ENCODE results near the gene PLXNA3. TPM values are rescaled to one million over a fixed set of nuclear protein-coding genes. Genes with fewer than 3 reads are reported as not detected.

Gene PLXNA3
- polyA plus RNA-seq, 1 of the 3 experiments (the other 2 are of a cell fraction): 33.2 TPM

GRCh38 chrX:154426916-154427770 is 30.9 kb upstream of the PLXNA3 start (continued):
- TF ChIP-seq, protein P1, sequence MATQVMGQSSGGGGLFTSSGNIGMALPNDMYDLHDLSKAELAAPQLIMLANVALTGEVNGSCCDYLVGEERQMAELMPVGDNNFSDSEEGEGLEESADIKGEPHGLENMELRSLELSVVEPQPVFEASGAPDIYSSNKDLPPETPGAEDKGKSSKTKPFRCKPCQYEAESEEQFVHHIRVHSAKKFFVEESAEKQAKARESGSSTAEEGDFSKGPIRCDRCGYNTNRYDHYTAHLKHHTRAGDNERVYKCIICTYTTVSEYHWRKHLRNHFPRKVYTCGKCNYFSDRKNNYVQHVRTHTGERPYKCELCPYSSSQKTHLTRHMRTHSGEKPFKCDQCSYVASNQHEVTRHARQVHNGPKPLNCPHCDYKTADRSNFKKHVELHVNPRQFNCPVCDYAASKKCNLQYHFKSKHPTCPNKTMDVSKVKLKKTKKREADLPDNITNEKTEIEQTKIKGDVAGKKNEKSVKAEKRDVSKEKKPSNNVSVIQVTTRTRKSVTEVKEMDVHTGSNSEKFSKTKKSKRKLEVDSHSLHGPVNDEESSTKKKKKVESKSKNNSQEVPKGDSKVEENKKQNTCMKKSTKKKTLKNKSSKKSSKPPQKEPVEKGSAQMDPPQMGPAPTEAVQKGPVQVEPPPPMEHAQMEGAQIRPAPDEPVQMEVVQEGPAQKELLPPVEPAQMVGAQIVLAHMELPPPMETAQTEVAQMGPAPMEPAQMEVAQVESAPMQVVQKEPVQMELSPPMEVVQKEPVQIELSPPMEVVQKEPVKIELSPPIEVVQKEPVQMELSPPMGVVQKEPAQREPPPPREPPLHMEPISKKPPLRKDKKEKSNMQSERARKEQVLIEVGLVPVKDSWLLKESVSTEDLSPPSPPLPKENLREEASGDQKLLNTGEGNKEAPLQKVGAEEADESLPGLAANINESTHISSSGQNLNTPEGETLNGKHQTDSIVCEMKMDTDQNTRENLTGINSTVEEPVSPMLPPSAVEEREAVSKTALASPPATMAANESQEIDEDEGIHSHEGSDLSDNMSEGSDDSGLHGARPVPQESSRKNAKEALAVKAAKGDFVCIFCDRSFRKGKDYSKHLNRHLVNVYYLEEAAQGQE (IDR thresholded peaks at IDR 0.05; ENCODE audit: low read depth, low read length): no peak
- no peak for TF ChIP-seq CTCF (IDR thresholded peaks at IDR 0.05)
- TF ChIP-seq FOXM1 (IDR thresholded peaks at IDR 0.05; ENCODE audit: low read depth): no peak
- TF ChIP-seq JUND (IDR thresholded peaks at IDR 0.05): no peak
- no peak for TF ChIP-seq MEF2A (IDR thresholded peaks at IDR 0.05; ENCODE audit: borderline replicate concordance, low read depth)
- TF ChIP-seq SIN3A (IDR thresholded peaks at IDR 0.05; ENCODE audit: borderline replicate concordance, low read depth, low read length): no peak

DNA sequence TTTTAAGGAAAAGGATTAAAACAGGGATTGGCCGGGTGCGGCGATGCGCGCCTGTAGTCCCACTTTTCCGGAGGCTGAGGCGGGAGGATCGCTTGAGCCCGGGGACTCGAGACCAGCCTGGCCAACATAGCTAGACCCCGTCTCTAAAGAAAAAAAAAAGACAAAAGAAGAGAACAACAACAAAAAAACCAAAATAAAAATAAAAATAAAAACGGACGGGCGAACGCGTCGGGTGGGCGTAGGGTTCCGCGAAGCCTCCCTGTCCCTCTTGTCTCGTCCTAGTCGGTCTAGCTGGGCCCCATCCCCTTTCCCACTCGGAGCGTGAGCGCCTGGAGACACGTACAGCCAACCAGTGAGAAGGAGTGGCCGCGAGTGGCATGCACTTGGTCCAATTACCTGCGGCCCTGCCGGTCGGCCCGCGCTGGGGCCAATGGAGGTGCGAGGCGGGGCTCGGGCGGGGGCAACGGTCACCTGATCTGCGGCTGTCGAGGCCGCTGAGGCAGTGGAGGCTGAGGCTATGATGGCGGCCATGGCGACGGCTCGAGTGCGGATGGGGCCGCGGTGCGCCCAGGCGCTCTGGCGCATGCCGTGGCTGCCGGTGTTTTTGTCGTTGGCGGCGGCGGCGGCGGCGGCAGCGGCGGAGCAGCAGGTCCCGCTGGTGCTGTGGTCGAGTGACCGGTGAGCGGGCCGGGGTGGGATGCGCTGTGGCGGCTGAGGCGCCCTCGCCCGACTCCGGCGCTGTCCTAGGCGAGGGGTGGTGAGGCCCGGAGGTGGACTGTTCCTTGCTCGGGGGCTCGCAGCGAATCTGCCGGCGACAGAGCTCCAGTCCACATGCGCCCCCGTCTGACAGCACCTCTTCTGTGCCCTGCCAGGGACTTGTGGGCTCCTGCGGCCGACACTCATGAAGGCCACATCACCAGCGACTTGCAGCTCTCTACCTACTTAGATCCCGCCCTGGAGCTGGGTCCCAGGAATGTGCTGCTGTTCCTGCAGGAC is 29.6 kb upstream of the PLXNA3 start, which contains the start of gene ATP6AP1:
Gene ATP6AP1 (plus strand): TSS at position 502 of the 996 bp plus-strand sequence. CDS start 16 bp downstream, at position 518.
- Histone ChIP-seq H3K4me3 (ENCODE audit: low read depth in 2 of 2, low read length in 1 of 2) (peak within 1 kb of the TSS; percentile 56 to 70), H3K9me2 (no peaks in the 10 kb centered on the region), H3K36me3 (replicated peaks in 1 of 2; ENCODE audit: control insufficient read depth in 1 of 2, insufficient read depth in 2 of 2, low read length in 1 of 2) (peaks cover 0 to 6% of the 10 kb centered on the region in 2 experiments), H3K4me1 (ENCODE audit: control insufficient read depth in 1 of 2, insufficient read depth in 2 of 2, low read depth in 1 of 2, low read length in 1 of 2) (peaks cover 0 to 6% of the 10 kb centered on the region in 2 experiments; a peak in 1 of 4 replicates), H3K79me2 (ENCODE audit: insufficient read depth) (peaks cover 22% of the 10 kb centered on the region; the same call in 1 of the 2 replicates), H2AFZ (ENCODE audit: low read depth) (peak within 1 kb of the TSS; percentile 51; the same call in 1 of the 2 replicates), H3K9ac (peak within 1 kb of the TSS; percentile 57; the same call in 1 of the 2 replicates), H4K20me1 (ENCODE audit: insufficient read depth) (no peaks in the 10 kb centered on the region), H3F3A (replicated peaks; ENCODE audit: insufficient read depth) (no peaks in the 10 kb centered on the region), H3K4me2 (peak within 1 kb of the TSS; percentile 79), H3K9me3 (no peaks in the 10 kb centered on the region), H3K27me3 (ENCODE audit: insufficient read depth) (peaks cover 9% of the 10 kb centered on the region), H3K27ac (ENCODE audit: low read depth in 2 of 2, low read length in 1 of 2) (peak within 1 kb of the TSS in 1 of 2 experiments; percentile 41; a peak in 1 of 4 replicates)
- POLR2A ChIA-PET: interaction anchor here (0.8 to 1.8 kb wide), 3 partner anchors 15 to 30 kb away, joined by 3 to 6 read pairs (median 4); partner anchors contain the start of genes FAM50A and RPL10
- CTCF ChIA-PET: interaction anchor here (0.7 to 1.3 kb wide), 4 partner anchors 8 to 673 kb away, joined by 3 to 4 read pairs (median 3); partner anchors contain the start of genes DNASE1L1 and RPL10
- WGBS (ENCODE audit: low lambda C conversion rate): 57% methylated on average over 30 of the region's 87 CpGs
- DNase-seq: peak; percentile 91
- TF ChIP-seq USF1 (IDR thresholded peaks at IDR 0.05; ENCODE audit: borderline replicate concordance, low read depth): peak; percentile 90
- TF ChIP-seq USF2 (IDR thresholded peaks at IDR 0.05; ENCODE audit: borderline replicate concordance, low read depth, low read length): peak; percentile 30; the same call in 1 of the 2 replicates
- TF ChIP-seq MAX (IDR thresholded peaks at IDR 0.05; ENCODE audit: low read depth): peak; percentile 31; the same call in 1 of the 2 replicates
- TF ChIP-seq EP300 (IDR thresholded peaks at IDR 0.05; ENCODE audit: borderline replicate concordance in 1 of 2, low read depth in 1 of 2, low read length in 1 of 2): no peak
- no peak for TF ChIP-seq NFIC (IDR thresholded peaks at IDR 0.05; ENCODE audit: borderline replicate concordance)
- TF ChIP-seq, protein P2, sequence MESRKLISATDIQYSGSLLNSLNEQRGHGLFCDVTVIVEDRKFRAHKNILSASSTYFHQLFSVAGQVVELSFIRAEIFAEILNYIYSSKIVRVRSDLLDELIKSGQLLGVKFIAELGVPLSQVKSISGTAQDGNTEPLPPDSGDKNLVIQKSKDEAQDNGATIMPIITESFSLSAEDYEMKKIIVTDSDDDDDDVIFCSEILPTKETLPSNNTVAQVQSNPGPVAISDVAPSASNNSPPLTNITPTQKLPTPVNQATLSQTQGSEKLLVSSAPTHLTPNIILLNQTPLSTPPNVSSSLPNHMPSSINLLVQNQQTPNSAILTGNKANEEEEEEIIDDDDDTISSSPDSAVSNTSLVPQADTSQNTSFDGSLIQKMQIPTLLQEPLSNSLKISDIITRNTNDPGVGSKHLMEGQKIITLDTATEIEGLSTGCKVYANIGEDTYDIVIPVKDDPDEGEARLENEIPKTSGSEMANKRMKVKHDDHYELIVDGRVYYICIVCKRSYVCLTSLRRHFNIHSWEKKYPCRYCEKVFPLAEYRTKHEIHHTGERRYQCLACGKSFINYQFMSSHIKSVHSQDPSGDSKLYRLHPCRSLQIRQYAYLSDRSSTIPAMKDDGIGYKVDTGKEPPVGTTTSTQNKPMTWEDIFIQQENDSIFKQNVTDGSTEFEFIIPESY (IDR thresholded peaks at IDR 0.05; ENCODE audit: borderline replicate concordance, low read depth): no peak
- TF ChIP-seq EZH2phosphoT487 (IDR thresholded peaks at IDR 0.05; ENCODE audit: borderline replicate concordance, low read depth): no peak
- TF ChIP-seq PBX3 (IDR thresholded peaks at IDR 0.05): peak; percentile 100

All from SK-N-SH (cell line).